Sigmoid colon (tissue), 4 donors: ENCODE data around the gene CYP11A1.

Experiments used
- CTCF ChIP-seq, 4 experiments: fragments of 450-650 bp in 3 of 4; fragments of 200-600 bp in 1 of 4; IDR thresholded peaks; one replicate each; pipeline ENCODE4 v1.5.1; 2016 to 2019; ENCODE audit warnings: antibody characterized with exemption in 4 of 4, mild to moderate bottlenecking in 3 of 4, moderate library complexity in 2 of 4
- EP300 ChIP-seq, 4 donors: sonication (generic); formaldehyde crosslinking; IDR thresholded peaks; one replicate each; pipeline ENCODE4 v1.6.1; 2017; ENCODE audit warnings: antibody characterized with exemption in 4 of 4
- POLR2AphosphoS5 ChIP-seq, 4 donors: sonication (generic); formaldehyde crosslinking; IDR thresholded peaks; one replicate each; pipeline ENCODE4 v1.6.1; 2017; ENCODE audit warnings: antibody characterized with exemption in 4 of 4

GRCh38 chr15:74382004-74382816 lies 14.8 kb upstream of the CYP11A1 start:
- TF ChIP-seq POLR2AphosphoS5 (IDR thresholded peaks at IDR 0.05) (no peak), EP300 (IDR thresholded peaks at IDR 0.05) (no peak), CTCF (IDR thresholded peaks at IDR 0.05) (peak; percentile 27 to 75 (median 72))
